ENCODE data around the gene AP5Z1.
A peak's percentile ranks its signal among the peaks of the same experiment; 100 is the strongest.
"Not testable (repeated sequence)": the region's sequence is repeated elsewhere in the genome, so short reads cannot be mapped to it uniquely, and the experiment has no call there.

The AP5Z1 gene

DNA sequence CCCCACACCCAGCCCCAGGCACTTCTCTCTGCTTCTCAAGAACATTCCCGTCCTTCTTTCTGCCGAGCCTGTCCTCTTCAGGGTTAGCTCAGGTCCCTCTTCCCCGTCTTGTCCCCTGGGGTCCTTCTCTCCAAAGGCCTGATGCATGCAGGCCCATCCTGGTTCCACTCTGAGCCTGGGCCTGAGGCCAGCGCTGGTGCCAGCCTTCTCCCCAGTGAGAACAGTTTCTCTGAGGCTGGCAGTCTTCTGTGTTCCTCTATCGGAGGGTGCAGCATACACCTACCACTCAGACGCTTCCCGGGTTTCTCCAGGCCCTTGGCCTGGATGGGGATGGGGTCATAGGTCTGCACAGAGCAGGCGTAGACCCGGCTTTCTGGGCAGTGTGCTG lies 14.6 kb downstream of the AP5Z1 start:
- no peak for DNase-seq

DNA sequence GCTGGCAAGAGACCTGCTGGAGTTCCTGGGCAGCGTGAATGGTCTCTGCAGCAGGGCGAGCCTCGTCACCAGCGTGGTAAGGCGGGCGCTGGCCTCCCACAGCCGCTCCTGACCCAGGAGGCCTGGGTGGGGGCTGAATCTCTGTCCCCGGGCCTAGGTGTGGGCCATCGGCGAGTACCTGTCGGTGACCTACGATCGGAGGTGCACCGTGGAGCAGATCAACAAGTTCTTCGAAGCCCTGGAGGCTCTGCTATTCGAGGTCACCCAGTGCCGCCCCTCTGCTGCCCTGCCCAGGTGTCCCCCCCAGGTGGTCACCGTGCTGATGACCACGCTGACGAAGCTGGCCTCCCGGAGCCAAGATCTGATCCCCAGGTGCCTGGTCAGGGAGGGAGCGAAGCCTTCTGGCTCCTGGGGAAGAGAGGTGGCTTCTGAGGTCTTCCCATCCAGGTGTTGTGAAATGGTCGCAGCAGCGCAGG lies 15.1 kb downstream of the AP5Z1 start:
- no peak for DNase-seq

DNA sequence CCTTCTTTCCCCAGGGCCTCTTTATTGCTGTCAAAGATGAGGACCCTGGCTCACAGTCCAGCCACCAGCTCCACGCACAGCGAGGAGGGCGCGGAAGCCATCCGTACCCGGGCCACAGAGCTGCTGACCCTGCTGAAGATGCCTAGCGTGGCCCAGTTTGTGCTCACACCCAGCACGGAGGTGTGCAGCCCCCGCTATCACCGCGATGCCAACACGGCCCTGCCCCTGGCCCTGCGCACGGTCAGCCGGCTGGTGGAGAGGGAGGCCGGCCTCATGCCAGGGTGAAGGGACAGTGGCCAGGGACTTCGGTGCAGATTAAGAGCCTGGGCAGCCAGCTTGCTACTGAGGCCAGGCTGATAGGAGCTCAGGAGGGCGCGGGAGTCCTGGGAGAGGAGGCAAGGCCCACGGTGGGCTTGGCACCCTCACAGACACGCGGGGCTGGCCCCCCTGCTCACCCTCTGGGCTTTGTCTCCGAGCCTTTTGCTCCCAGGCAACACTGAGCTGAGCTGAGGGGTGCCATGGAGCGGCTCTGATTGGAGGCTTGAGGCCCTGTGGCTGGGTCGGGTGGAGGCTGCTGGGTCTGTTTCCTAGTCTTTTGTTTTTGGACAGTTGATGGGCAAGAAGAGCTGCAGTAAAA lies 15.8 kb downstream of the AP5Z1 start:
- no peak for DNase-seq

GRCh38 chr7:4791738-4792536 lies 16.5 kb downstream of the AP5Z1 start:
- peak; percentile 38 to 51 for DNase-seq

GRCh38 chr7:4792537-4793126 lies 17.2 kb downstream of the AP5Z1 start:
- DNase-seq: no peak

DNA sequence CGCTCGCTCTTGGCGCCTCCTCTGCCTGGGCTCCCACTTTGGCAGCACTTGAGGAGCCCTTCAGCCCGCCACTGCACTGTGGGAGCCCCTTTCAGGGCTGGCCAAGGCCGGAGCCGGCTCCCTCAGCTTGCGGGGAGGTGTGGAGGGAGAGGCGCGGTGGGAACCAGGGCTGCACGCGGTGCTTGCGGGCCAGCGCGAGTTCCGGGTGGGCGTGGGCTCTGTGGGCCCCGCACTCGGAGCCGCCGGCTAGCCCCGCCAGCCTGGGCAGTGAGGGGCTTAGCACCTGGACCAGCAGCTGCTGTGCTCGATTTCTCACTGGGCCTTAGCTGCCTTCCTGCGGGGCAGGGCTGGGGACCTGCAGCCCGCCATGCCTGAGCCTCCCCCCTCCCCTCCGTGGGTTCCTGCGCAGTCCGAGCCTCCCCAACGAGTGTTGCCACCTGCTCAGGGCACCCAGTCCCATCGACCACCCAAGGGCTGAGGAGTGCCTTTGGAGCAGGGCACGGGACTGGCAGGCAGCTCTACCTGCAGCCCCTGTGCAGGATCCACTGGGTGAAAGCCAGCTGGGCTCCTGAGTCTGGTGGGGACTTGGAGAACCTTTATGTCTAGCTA lies 18.1 kb downstream of the AP5Z1 start:
- DNase-seq: not testable (repeated sequence)

GRCh38 chr7:4794171-4794570 lies 18.7 kb downstream of the AP5Z1 start:
- DNase-seq: not testable (repeated sequence)

DNA sequence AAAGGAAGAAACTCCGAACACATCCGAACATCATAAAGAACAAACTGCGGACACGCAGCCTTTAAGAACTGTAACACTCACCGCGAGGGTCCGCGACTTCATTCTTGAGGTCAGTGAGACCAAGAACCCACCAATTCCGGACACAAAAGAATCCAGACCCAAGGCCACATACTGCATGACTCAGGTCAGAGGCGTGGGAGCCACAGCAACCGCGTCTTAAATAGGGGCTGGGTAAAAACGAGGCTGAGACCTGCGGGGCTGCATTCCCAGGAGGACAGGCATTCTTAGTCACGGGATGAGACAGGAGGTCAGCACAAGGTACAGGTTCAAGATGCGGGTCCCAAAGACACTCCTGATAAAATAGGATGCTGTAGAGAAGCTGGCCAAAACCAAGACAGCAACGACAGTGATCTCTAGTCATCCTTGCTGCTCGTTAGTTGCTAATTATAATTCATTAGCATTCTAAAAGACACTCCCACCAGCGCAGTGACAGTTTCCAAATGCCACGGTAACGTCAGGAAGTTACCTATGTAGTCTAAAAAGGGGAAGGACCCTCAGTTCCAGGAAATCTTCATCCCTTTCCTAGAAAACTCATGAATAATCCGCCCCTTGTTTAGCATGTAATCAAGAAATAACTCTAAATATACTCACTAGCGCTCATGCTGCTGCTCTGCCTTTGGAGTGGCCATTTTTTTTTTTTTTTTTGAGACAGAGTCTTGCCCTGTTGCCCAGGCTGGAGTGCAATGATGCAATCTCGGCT lies 19.3 kb downstream of the AP5Z1 start:
- no peak for DNase-seq

- no peak for DNase-seq
Observed at GRCh38 chr7:4796453-4796852, 21.0 kb downstream of the AP5Z1 start.

- DNase-seq: peak; percentile 9 to 25
Observed at GRCh38 chr7:4797858-4798705, 22.7 kb downstream of the AP5Z1 start.

GRCh38 chr7:4798706-4799235 lies 23.3 kb downstream of the AP5Z1 start:
- DNase-seq: no peak

GRCh38 chr7:4799508-4800268 lies 24.3 kb downstream of the AP5Z1 start:
- DNase-seq: no peak

GRCh38 chr7:4800487-4800886 lies 25.1 kb downstream of the AP5Z1 start:
- no peak for DNase-seq

DNA sequence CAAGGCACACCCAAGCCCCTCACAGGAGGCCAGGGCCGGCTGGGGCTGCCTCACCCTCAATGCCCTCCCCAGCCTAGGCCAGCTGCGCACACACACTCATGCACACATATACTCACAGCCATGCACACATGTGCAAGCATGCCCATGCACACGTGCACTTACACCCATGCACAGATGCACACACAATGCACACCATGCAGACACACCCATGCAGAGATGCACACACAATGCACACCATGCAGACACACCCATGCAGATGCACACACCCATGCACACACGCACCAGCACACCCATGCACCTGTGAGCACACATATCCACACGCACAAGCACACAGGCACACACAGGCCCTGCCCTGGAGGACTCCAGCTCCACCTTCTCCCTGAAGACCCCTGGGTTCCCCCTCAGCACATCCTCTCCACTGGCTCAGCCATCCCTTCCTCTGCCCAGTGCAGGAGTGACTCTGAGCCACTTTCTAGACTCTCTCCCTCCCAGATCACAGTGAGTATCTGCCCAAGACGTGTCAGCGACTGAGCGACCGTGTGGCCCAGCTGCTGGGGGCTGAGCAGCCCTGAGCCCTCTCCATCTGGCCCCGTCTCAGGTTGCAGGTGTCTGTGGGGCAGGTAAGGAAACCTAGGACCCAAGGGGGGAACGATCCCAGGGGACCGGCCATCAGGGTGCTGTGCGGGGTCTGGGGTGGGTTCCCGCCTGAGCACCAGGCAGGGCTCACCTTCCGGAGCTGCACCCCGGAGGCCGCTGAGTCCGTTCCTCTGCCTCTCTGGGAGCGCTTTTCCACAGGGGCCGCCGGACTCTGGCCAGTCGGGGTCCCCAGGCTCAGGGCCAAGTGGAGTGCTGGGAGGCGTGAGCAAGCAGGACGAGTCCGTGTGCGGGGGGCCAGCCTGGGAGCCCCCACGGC lies 25.8 kb downstream of the AP5Z1 start:
- no peak for DNase-seq

DNA sequence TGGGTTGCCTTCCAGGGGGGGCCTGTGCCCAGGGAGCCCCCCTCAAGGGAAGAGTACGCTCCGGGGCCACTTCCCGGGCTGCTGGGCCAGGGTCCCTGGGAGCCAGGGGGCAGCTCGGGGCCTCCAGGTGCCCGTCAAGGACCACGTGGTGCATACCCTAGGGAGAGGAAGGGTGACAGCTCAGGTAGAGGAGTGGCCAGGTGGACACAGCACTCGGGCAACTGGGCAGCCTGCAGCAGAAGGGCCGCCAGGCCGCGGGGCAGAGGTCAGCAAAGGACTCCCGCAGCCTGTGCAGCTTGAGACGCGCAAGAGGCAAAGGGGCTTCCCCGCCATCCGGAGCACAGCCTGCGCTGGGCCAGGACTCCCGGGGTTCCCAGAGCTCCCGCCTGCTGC lies 26.4 kb downstream of the AP5Z1 start:
- no peak for DNase-seq

- DNase-seq: not testable (repeated sequence)
Observed at GRCh38 chr7:4802577-4802976, 27.2 kb downstream of the AP5Z1 start.

- no peak for DNase-seq
Observed at GRCh38 chr7:4803397-4804241, 28.2 kb downstream of the AP5Z1 start.

DNA sequence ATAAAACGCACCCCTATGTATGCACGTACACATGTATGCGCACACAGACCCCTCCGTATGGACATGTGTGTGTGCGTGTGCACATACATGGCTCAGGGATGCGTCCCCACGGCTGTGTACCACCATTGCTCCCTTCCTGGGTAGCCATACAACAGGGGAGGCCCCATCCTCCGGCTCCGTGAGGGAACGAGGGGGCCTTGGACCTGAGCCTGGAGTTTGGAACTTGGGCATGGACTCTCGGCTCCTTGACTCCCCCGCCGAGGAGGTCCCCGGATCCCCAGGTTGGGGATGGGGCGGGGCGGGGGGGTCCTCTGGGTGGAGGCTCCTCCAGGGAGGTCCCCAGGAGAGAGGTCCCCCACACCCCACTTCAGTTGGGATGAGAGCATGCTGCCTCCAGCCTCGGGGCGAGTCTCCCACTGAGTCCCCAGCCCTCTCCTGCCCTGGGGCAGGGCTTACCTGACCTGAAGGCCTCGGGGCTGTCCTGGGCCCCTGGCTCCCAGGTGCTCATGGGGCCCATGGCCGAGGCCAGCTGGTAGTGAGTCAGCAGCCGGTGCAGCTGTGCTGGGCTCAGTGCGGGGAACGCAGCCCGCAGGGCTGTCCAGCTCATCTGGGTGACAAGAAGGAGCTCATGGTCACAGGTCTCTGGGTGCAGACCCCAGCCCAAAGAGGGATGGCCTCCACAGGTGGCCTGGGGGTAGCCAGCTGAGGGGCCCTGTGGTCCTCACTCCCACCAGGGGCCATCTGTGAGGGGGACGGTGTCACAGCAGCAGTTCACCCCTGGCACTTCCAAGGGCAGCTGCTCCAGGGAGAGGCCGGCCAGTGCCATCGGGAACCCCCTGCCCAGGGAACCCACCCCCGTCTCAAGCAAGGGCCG lies 29.9 kb downstream of the AP5Z1 start:
- DNase-seq: no peak
